ENCODE data around the gene AGRP. TPM values are rescaled to one million over a fixed set of nuclear protein-coding genes. Genes with fewer than 3 reads are reported as not detected.

AGRP gene
- polyA plus RNA-seq, 4 donors = 0.10 TPM; not detected in 3

DNA sequence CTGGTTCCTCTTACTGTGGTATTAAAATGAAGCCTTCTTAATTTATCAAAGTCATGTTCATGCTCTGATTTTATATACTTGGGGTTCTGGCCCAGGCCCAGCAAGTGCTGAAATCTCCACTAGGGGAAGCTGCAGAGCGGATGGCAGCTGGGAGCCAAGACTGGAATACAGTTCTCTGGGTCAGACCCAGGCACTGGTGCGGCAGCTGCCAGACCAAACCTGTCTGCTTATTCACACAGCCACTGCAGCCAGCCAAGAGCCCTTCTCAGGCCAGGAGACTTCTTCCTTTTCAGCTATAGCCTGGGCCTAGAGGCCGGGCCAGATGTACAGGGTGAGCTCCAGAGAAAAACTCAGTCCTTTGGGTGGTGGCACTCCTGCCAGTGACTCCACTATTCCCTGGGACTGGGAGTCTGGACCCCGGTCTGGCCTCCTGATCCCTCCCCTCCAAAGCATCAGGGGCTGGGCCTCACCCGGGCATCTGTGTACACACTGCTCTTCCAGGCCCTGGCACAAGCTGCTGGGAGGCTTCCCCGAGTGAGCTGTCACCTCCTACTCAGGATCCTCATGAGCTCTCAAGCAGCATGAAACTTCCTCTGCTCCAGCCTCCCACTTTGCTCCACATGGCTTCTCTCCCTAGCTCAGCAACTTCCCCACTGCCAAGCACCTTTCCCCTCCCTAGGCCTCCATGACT is 26.8 kb downstream of the AGRP start:
- no peaks in the 10 kb centered on the region for H3K9me3 ChIP-seq (ENCODE audit: control insufficient read depth in 2 of 2, insufficient read depth in 1 of 2, low read depth in 1 of 2, low read length in 1 of 2)
- peaks cover 10 to 54% (median 27%) of the 10 kb centered on the region in 3 donors for H3K4me1 ChIP-seq (ENCODE audit: control insufficient read depth in 3 of 3, insufficient read depth in 2 of 3, low read depth in 1 of 3, low read length in 2 of 3)
- H3K27me3 ChIP-seq (ENCODE audit: control insufficient read depth in 3 of 3, insufficient read depth in 3 of 3, low read length in 3 of 3) = no peaks in the 10 kb centered on the region
- WGBS, 3 donors = 17 to 55% (median 37%) methylated on average over 6 of the region's 6 CpGs
- DNase-seq = peak in 1 of 2 donors; percentile 80
- FAIRE-seq = no peak
- peaks cover 0 to 91% (median 2%) of the 10 kb centered on the region in 3 donors for H3K36me3 ChIP-seq (ENCODE audit: control insufficient read depth in 3 of 3, insufficient read depth in 2 of 3, low read depth in 1 of 3, low read length in 3 of 3)
- peak overlapping the region in 2 of 3 donors; percentile 99 to 100 for H3K27ac ChIP-seq (ENCODE audit: low read depth in 1 of 3, low read length in 2 of 3)
- no peak overlapping the region for H3K4me3 ChIP-seq (ENCODE audit: low read depth in 1 of 3, low read length in 3 of 3)

DNA sequence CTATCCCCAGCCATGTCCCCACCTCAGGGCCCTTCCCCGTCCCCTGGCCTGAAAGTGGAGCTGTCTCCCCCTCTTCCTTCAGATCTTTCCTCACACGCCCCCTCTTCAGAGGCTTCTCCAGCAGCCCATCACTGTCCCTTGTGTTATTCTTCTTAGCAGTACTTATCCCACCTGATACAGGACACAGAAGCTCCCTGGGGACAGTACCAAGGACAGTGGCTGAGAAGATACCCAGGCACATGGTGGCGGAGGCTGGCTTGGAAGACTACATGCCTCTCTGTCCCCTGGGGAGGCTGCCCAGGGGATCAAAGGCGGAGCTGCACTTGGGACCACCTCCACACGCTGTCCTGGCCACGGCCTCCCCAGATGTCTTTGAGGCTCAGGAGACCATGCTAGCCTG is 28.5 kb downstream of the AGRP start:
- FAIRE-seq (no peak), DNase-seq (no peak)
- 94 to 97% (median 95%) methylated on average over 6 of the region's 6 CpGs for WGBS, 3 donors
- Histone ChIP-seq H3K36me3 (ENCODE audit: control insufficient read depth in 3 of 3, insufficient read depth in 2 of 3, low read depth in 1 of 3, low read length in 3 of 3) (peaks cover 3 to 91% (median 5%) of the 10 kb centered on the region in 3 donors), H3K27me3 (ENCODE audit: control insufficient read depth in 3 of 3, insufficient read depth in 3 of 3, low read length in 3 of 3) (no peaks in the 10 kb centered on the region), H3K27ac (ENCODE audit: low read depth in 1 of 3, low read length in 2 of 3) (peak overlapping the region in 1 of 3 donors; percentile 34), H3K9me3 (ENCODE audit: control insufficient read depth in 2 of 2, insufficient read depth in 1 of 2, low read depth in 1 of 2, low read length in 1 of 2) (no peaks in the 10 kb centered on the region), H3K4me1 (ENCODE audit: control insufficient read depth in 3 of 3, insufficient read depth in 2 of 3, low read depth in 1 of 3, low read length in 2 of 3) (peaks cover 8 to 44% (median 20%) of the 10 kb centered on the region in 3 donors), H3K4me3 (ENCODE audit: low read depth in 1 of 3, low read length in 3 of 3) (no peak overlapping the region)

DNA sequence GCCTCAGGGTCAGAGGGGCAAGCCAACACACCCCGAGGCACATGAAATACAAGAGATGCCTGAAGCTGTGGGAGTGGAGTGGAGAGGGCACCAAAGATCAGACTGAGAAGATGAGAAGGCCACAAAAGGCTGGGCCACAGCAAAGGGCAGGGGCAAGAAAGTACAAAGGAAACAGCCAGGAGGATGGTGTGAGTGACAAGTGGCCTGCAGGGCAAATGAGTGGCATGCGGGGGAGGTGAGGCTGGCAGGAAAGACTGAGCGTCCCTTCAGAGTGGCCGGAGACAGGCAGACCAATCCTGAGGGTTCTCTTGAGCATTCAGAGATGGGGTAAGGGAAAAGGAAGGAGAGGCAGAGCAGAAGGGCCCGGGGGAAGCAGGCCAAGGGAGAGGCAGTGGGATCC is 29.2 kb downstream of the AGRP start:
- FAIRE-seq (no peak), DNase-seq (no peak)
- 76 to 88% (median 81%) methylated on average over 5 of the region's 5 CpGs for WGBS, 3 donors

DNA sequence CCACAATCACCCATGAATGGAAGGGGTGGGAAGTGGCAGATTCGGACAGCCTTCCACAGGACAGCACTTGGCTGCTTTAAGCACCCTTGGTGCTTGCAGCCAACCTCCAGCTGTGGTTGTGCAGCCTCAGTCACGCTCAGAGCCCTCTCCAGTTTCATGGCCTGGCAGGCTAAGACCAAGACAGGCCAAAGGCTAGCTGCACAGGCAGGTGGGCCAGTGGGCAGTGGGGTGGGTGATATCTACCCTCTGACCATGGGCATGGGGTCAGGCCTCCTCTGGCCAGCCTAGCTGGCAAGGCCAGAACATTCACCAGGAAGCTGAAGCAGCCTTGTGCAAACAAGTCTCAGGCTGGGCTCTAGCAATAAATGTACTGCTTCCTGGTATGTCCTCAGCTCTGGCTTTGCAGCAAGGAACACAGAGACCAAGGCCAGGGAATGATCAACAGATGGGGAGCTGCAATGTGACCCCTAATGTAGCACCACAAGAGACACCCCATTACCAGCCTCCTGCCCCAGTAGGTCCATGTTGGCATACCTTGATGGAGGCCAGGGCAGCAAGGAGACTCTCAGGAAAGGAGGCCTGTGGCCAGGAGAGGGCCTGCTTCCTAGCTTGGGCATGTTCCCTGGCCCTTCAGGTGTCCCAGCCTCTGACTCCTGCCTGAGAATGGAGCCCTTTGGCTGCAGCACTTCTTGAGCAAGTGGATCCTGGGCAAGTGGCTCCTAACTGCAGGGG is 31.5 kb downstream of the AGRP start:
- peak overlapping the region; percentile 66 to 89 (median 72) for H3K27ac ChIP-seq (ENCODE audit: low read depth in 1 of 3, low read length in 2 of 3)
- H3K4me1 ChIP-seq (ENCODE audit: control insufficient read depth in 3 of 3, insufficient read depth in 2 of 3, low read depth in 1 of 3, low read length in 2 of 3) = peaks cover 20 to 57% (median 29%) of the 10 kb centered on the region in 3 donors
- H3K9me3 ChIP-seq (ENCODE audit: control insufficient read depth in 2 of 2, insufficient read depth in 1 of 2, low read depth in 1 of 2, low read length in 1 of 2) = no peaks in the 10 kb centered on the region
- WGBS, 3 donors = 30 to 52% (median 46%) methylated on average over 2 of the region's 2 CpGs
- peaks cover 3 to 88% (median 7%) of the 10 kb centered on the region in 3 donors for H3K36me3 ChIP-seq (ENCODE audit: control insufficient read depth in 3 of 3, insufficient read depth in 2 of 3, low read depth in 1 of 3, low read length in 3 of 3)
- DNase-seq (peak; percentile 66 to 84), FAIRE-seq (no peak)
- no peak overlapping the region for H3K4me3 ChIP-seq (ENCODE audit: low read depth in 1 of 3, low read length in 3 of 3)
- H3K27me3 ChIP-seq (ENCODE audit: control insufficient read depth in 3 of 3, insufficient read depth in 3 of 3, low read length in 3 of 3) = no peaks in the 10 kb centered on the region

More for the DNA sequence above, 29.2 kb downstream of the AGRP start:
- H3K4me3 ChIP-seq (ENCODE audit: low read depth in 1 of 3, low read length in 3 of 3) = no peak overlapping the region
- H3K36me3 ChIP-seq (ENCODE audit: control insufficient read depth in 3 of 3, insufficient read depth in 2 of 3, low read depth in 1 of 3, low read length in 3 of 3) = peaks cover 3 to 91% (median 5%) of the 10 kb centered on the region in 3 donors
- H3K27ac ChIP-seq (ENCODE audit: low read depth in 1 of 3, low read length in 2 of 3) = peak overlapping the region; percentile 14 to 46 (median 35)
- no peaks in the 10 kb centered on the region for H3K27me3 ChIP-seq (ENCODE audit: control insufficient read depth in 3 of 3, insufficient read depth in 3 of 3, low read length in 3 of 3)
- H3K4me1 ChIP-seq (ENCODE audit: control insufficient read depth in 3 of 3, insufficient read depth in 2 of 3, low read depth in 1 of 3, low read length in 2 of 3) = peaks cover 11 to 44% (median 19%) of the 10 kb centered on the region in 3 donors
- no peaks in the 10 kb centered on the region for H3K9me3 ChIP-seq (ENCODE audit: control insufficient read depth in 2 of 2, insufficient read depth in 1 of 2, low read depth in 1 of 2, low read length in 1 of 2)

DNA sequence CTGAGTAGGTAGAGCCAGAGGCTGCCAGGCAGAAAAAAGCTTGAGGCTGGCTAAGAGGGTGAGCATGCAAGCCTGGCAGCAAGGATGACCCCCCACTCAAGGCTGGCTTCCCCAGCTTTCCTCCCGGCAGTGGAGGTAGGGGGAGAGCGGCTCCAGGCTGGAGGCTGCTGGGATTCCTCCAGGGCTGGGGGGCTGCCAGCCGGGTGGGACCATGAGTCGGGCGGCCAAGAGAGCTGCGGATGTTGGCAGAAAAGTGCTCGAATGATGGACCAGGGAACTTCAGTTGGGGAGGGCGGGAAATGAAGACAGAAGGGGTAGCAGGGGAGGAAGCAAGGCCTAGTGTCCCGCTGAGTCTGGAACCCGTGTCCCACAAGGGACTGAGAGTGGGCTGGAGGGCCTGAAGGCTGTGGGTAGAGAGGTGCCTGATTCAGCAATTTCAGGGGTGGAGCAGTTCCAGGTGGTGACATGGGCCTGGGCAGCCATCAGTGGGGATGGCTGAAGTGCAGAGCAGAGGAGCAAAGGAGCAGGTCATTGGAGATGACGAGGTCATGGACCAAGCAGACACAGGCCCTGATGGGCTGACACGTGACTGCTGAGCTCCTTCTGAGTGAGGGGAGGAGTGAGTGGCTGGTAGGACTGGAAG is 32.2 kb downstream of the AGRP start:
- Histone ChIP-seq H3K4me3 (ENCODE audit: low read depth in 1 of 3, low read length in 3 of 3) (no peak overlapping the region), H3K27me3 (ENCODE audit: control insufficient read depth in 3 of 3, insufficient read depth in 3 of 3, low read length in 3 of 3) (no peaks in the 10 kb centered on the region), H3K27ac (ENCODE audit: low read depth in 1 of 3, low read length in 2 of 3) (peak overlapping the region; percentile 66 to 89 (median 72)), H3K9me3 (ENCODE audit: control insufficient read depth in 2 of 2, insufficient read depth in 1 of 2, low read depth in 1 of 2, low read length in 1 of 2) (no peaks in the 10 kb centered on the region), H3K4me1 (ENCODE audit: control insufficient read depth in 3 of 3, insufficient read depth in 2 of 3, low read depth in 1 of 3, low read length in 2 of 3) (peaks cover 22 to 64% (median 36%) of the 10 kb centered on the region in 3 donors), H3K36me3 (ENCODE audit: control insufficient read depth in 3 of 3, insufficient read depth in 2 of 3, low read depth in 1 of 3, low read length in 3 of 3) (peaks cover 3 to 89% (median 9%) of the 10 kb centered on the region in 3 donors)
- 77 to 88% (median 84%) methylated on average over 7 to 12 of the region's 12 CpGs for WGBS, 3 donors
- FAIRE-seq = no peak
- no peak for DNase-seq

DNA sequence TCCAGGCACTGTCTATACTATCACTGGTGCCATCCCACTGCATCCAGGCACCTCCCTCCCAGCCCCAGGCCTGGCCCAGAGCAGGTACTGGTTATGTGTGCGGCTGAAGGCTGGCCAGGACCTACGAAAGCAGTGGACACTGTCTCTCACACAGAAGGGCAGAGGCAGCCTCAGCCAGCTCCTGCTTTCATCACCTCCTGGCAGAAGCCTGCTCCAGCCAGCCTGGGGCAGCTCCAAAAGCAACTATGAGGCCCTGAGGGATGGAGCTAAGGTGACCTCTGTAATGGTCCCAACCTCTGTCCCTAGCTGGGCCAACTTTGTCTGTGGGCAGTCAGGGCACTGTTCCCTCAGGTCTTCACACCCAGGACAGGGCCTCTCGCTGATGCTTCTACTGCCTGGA is 33.6 kb downstream of the AGRP start:
- no peak for FAIRE-seq
- Histone ChIP-seq H3K36me3 (ENCODE audit: control insufficient read depth in 3 of 3, insufficient read depth in 2 of 3, low read depth in 1 of 3, low read length in 3 of 3) (peaks cover 3 to 95% (median 9%) of the 10 kb centered on the region in 3 donors), H3K4me1 (ENCODE audit: control insufficient read depth in 3 of 3, insufficient read depth in 2 of 3, low read depth in 1 of 3, low read length in 2 of 3) (peaks cover 22 to 77% (median 34%) of the 10 kb centered on the region in 3 donors), H3K27me3 (ENCODE audit: control insufficient read depth in 3 of 3, insufficient read depth in 3 of 3, low read length in 3 of 3) (no peaks in the 10 kb centered on the region), H3K4me3 (ENCODE audit: low read depth in 1 of 3, low read length in 3 of 3) (no peak overlapping the region), H3K27ac (ENCODE audit: low read depth in 1 of 3, low read length in 2 of 3) (peak overlapping the region in 2 of 3 donors; percentile 22 to 96), H3K9me3 (ENCODE audit: control insufficient read depth in 2 of 2, insufficient read depth in 1 of 2, low read depth in 1 of 2, low read length in 1 of 2) (no peaks in the 10 kb centered on the region)
- no peak for DNase-seq
- WGBS, 3 donors = 83 to 89% (median 87%) methylated on average over 3 of the region's 3 CpGs

DNA sequence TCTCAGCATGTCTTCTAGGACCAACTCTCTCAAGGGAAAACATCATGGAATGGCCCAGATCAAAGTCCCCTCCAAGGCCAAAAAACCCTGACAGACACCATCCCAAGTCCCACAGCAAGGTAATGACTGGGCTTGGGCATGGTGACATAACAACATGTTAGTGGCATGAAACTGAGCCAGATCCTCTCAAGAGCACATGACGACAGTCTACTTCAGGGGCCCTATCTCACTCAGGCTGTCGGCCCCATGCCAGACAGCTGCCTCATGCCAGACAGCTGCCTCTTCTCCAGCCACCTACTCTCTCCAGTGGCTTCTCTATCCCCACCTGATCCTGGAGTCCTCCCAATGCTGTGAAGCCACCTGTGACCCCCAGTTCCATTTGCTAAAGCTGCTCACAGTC is 34.0 kb downstream of the AGRP start:
- Histone ChIP-seq H3K27me3 (ENCODE audit: control insufficient read depth in 3 of 3, insufficient read depth in 3 of 3, low read length in 3 of 3) (no peaks in the 10 kb centered on the region), H3K4me1 (ENCODE audit: control insufficient read depth in 3 of 3, insufficient read depth in 2 of 3, low read depth in 1 of 3, low read length in 2 of 3) (peaks cover 22 to 76% (median 34%) of the 10 kb centered on the region in 3 donors), H3K27ac (ENCODE audit: low read depth in 1 of 3, low read length in 2 of 3) (peak overlapping the region; percentile 54 to 96 (median 78)), H3K9me3 (ENCODE audit: control insufficient read depth in 2 of 2, insufficient read depth in 1 of 2, low read depth in 1 of 2, low read length in 1 of 2) (no peaks in the 10 kb centered on the region), H3K36me3 (ENCODE audit: control insufficient read depth in 3 of 3, insufficient read depth in 2 of 3, low read depth in 1 of 3, low read length in 3 of 3) (peaks cover 3 to 96% (median 11%) of the 10 kb centered on the region in 3 donors), H3K4me3 (ENCODE audit: low read depth in 1 of 3, low read length in 3 of 3) (no peak overlapping the region)
- DNase-seq = peak; percentile 31 to 54
- 30 to 48% (median 42%) methylated on average over 2 of the region's 2 CpGs for WGBS, 3 donors
- no peak for FAIRE-seq

DNA sequence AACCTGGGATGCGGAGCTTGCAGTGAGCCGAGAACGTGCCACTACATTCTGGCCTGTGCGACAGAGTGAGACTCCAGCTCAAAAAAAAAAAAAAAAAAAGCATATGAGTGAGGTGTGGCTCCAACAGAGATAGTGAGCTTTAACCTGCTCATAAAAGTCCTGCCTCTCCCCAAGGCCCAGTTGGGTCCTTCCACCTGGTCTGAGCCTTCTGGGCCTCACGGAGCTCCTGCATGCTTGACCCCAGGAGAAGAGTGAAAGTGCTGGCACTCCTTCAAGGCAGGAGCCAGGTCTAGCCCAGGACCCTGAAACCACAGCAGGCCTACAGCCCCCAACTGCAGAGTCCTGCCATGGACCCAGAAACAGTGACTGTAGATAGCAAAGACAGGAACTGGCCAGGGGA is 34.8 kb downstream of the AGRP start:
- FAIRE-seq (no peak), DNase-seq (peak; percentile 75 to 85)
- Histone ChIP-seq H3K27me3 (ENCODE audit: control insufficient read depth in 3 of 3, insufficient read depth in 3 of 3, low read length in 3 of 3) (no peaks in the 10 kb centered on the region), H3K4me3 (ENCODE audit: low read depth in 1 of 3, low read length in 3 of 3) (no peak overlapping the region), H3K27ac (ENCODE audit: low read depth in 1 of 3, low read length in 2 of 3) (peak overlapping the region; percentile 54 to 96 (median 78)), H3K9me3 (ENCODE audit: control insufficient read depth in 2 of 2, insufficient read depth in 1 of 2, low read depth in 1 of 2, low read length in 1 of 2) (no peaks in the 10 kb centered on the region), H3K36me3 (ENCODE audit: control insufficient read depth in 3 of 3, insufficient read depth in 2 of 3, low read depth in 1 of 3, low read length in 3 of 3) (peaks cover 3 to 97% (median 11%) of the 10 kb centered on the region in 3 donors), H3K4me1 (ENCODE audit: control insufficient read depth in 3 of 3, insufficient read depth in 2 of 3, low read depth in 1 of 3, low read length in 2 of 3) (peaks cover 22 to 69% (median 32%) of the 10 kb centered on the region in 3 donors)
- 18 to 72% (median 48%) methylated on average over 5 of the region's 5 CpGs for WGBS, 3 donors

Measured in small intestine (tissue), 7 donors.